HCT116 (cell line): Measurements from ENCODE around the gene DCDC2. TPM values are rescaled to one million over a fixed set of nuclear protein-coding genes. Genes with fewer than 3 reads are reported as not detected.

ENCODE experiments used
- ATAC-seq: fragments of 200-7000 bp; cut with Tn5 transposase; 2 replicates; pipeline ENCODE4 v1.9.1; 2020; ENCODE audit warnings: mild to moderate bottlenecking, moderate library complexity
- BruUV-seq: library from RNA; stranded (reverse); fragments of 400-500 nt; replicated peaks from 2 replicates; lab custom pipeline; 2021; lab: Mats Ljungman, UMichigan
- CTCF ChIA-PET: fragments of 300-600 bp; sonication (Branson Sonifier 250); formaldehyde crosslinking; loops from one replicate; lab custom pipeline; 2021; ENCODE audit warnings: antibody characterized with exemption; lab: Charles Lee
- POLR2A ChIA-PET: fragments of 300-600, 350-600 bp; sonication (Branson Sonifier 250); formaldehyde crosslinking; loops from one replicate; lab custom pipeline; 2021; ENCODE audit warnings: antibody characterized with exemption; lab: Charles Lee
- RAD21 ChIA-PET, 2 experiments: fragments of 300-600 bp; sonication (Branson Sonifier 250); formaldehyde crosslinking; loops; one replicate each; lab custom pipeline; 2023; ENCODE audit warnings: low total read pairs in 2 of 2; ENCODE audit not compliant: uncharacterized antibody in 2 of 2, unreplicated experiment in 2 of 2, low non-redundant PET in 1 of 2; lab: Charles Lee
- DNase-seq: peaks from one replicate; pipeline ENCODE4 v3.0.0-alpha.2; 2010; ENCODE audit warnings: low read depth, low spot score
- H2AFZ ChIP-seq: fragments of 200-600 bp; shearing (Covaris generic), sonication (generic); 2 replicates; pipeline ENCODE4 v1.6.1; 2017; ENCODE audit warnings: low read depth, mixed run types, mixed read lengths, antibody characterized with exemption, low read length; ENCODE audit not compliant: poor library complexity, severe bottlenecking
- H3K27ac ChIP-seq: 2 replicates; pipeline ENCODE4 v1.5.1; 2012; ENCODE audit warnings: low read depth, low read length
- H3K27me3 ChIP-seq: fragments of 200-600 bp; sonication (generic); 2 replicates; pipeline ENCODE4 v1.6.1; 2016; ENCODE audit warnings: mixed run types, low read length, mixed read lengths; ENCODE audit not compliant: insufficient read depth
- H3K36me3 ChIP-seq, 2 experiments: fragments of 200-500 bp in 1 of 2; fragments of 200-600 bp in 1 of 2; sonication (Bioruptor generic) in 1 of 2; sonication (generic) in 1 of 2; 2 replicates each; pipeline versions ENCODE4 v1.5.1 to v1.6.1; 2014 to 2016; ENCODE audit warnings: low read length in 2 of 2, inconsistent platforms in 1 of 2, mixed read lengths in 1 of 2, mixed run types in 1 of 2; ENCODE audit not compliant: insufficient read depth in 2 of 2, control insufficient read depth in 1 of 2
- H3K4me1 ChIP-seq, 2 experiments: fragments of 200-600 bp in 1 of 2; sonication (generic) in 1 of 2; 2 replicates each; pipeline versions ENCODE4 v1.5.1 to v1.6.1; 2012 to 2017; ENCODE audit warnings: low read length in 2 of 2, inconsistent platforms in 1 of 2, mild to moderate bottlenecking in 1 of 2, mixed read lengths in 1 of 2, mixed run types in 1 of 2, moderate library complexity in 1 of 2; ENCODE audit not compliant: insufficient read depth in 2 of 2, control insufficient read depth in 1 of 2
- H3K4me2 ChIP-seq: fragments of 200-600 bp; sonication (generic); 2 replicates; pipeline ENCODE4 v1.6.1; 2017; ENCODE audit warnings: mixed run types, low read length, mixed read lengths
- H3K4me3 ChIP-seq, 2 experiments: fragments of 200-600 bp in 1 of 2; sonication (generic) in 1 of 2; replicated peaks in 1 of 2; 2 replicates each; pipeline ENCODE4 v1.5.1; 2011 to 2016; ENCODE audit warnings: low read length in 2 of 2, control low read depth in 1 of 2, low read depth in 1 of 2, mild to moderate bottlenecking in 1 of 2, mixed read lengths in 1 of 2, mixed run types in 1 of 2
- H3K79me2 ChIP-seq: fragments of 200-600 bp; sonication (generic); 2 replicates; pipeline ENCODE4 v1.6.1; 2017; ENCODE audit warnings: mild to moderate bottlenecking, mixed run types, low read length, moderate library complexity, mixed read lengths; ENCODE audit not compliant: insufficient read depth
- H3K9ac ChIP-seq: fragments of 200-600 bp; sonication (generic); 2 replicates; pipeline ENCODE4 v1.6.1; 2016; ENCODE audit warnings: low read length, mixed read lengths
- H3K9me2 ChIP-seq: fragments of 200-600 bp; sonication (generic), shearing (Covaris generic); 2 replicates; pipeline ENCODE4 v1.6.1; 2017; ENCODE audit warnings: mixed run types, mild to moderate bottlenecking, moderate library complexity; ENCODE audit not compliant: insufficient read depth
- H3K9me3 ChIP-seq, 2 experiments: fragments of 200-500 bp in 1 of 2; fragments of 200-600 bp in 1 of 2; sonication (Bioruptor generic) in 1 of 2; sonication (generic) in 1 of 2; 2 replicates each; pipeline ENCODE4 v1.6.1; 2014 to 2017; ENCODE audit warnings: low read length in 2 of 2, mixed read lengths in 2 of 2, inconsistent platforms in 1 of 2, low read depth in 1 of 2, mild to moderate bottlenecking in 1 of 2, mixed run types in 1 of 2, moderate library complexity in 1 of 2; ENCODE audit not compliant: control insufficient read depth in 1 of 2, insufficient read depth in 1 of 2
- H4K20me1 ChIP-seq: fragments of 200-600 bp; sonication (generic), shearing (Covaris generic); 2 replicates; pipeline ENCODE4 v1.6.1; 2017; ENCODE audit warnings: mixed run types, mild to moderate bottlenecking, moderate library complexity; ENCODE audit not compliant: insufficient read depth
- ATF3 ChIP-seq: IDR thresholded peaks from 2 replicates; pipeline ENCODE4 v1.6.1; 2012
- CBX3 ChIP-seq: IDR thresholded peaks from 2 replicates; pipeline ENCODE4 v1.6.1; 2012; ENCODE audit warnings: low read depth
- EGR1 ChIP-seq: IDR thresholded peaks from 2 replicates; pipeline ENCODE4 v1.6.1; 2012; ENCODE audit warnings: low read depth
- ELF1 ChIP-seq: IDR thresholded peaks from 2 replicates; pipeline ENCODE4 v1.6.1; 2012; ENCODE audit warnings: low read depth, borderline replicate concordance
- FOSL1 ChIP-seq: IDR thresholded peaks from 2 replicates; pipeline ENCODE4 v1.6.1; 2012; ENCODE audit warnings: low read depth
- POLR2AphosphoS5 ChIP-seq: IDR thresholded peaks from 2 replicates; pipeline ENCODE4 v1.6.1; 2011; ENCODE audit warnings: mild to moderate bottlenecking, low read depth, low read length, moderate library complexity
- REST ChIP-seq: IDR thresholded peaks from 2 replicates; pipeline ENCODE4 v1.6.1; 2012; ENCODE audit warnings: low read depth
- TCF7L2 ChIP-seq: IDR thresholded peaks from 2 replicates; pipeline ENCODE4 v1.7.0; 2011; ENCODE audit warnings: borderline replicate concordance, inconsistent platforms; ENCODE audit not compliant: insufficient read depth, insufficient read length; ENCODE audit errors: extremely low read depth
- ZBTB33 ChIP-seq: IDR thresholded peaks from 2 replicates; pipeline ENCODE4 v1.6.1; 2011; ENCODE audit warnings: mild to moderate bottlenecking, low read length, moderate library complexity; ENCODE audit not compliant: insufficient replicate concordance; ENCODE audit errors: extremely low read depth
- ZNF274 ChIP-seq: fragments of 200-500 bp; sonication (Bioruptor generic); IDR thresholded peaks from 2 replicates; pipeline ENCODE4 v1.6.1; 2014; ENCODE audit warnings: mild to moderate bottlenecking, low read depth, low read length, inconsistent platforms
- intact Hi-C: fragments of 100-400 bp; cut with micrococcal nuclease; formaldehyde crosslinking; loops from 2 replicates; pipeline ENCODE4 v1.10.0; 2022
- total RNA-seq: library from RNA; stranded (reverse); gene quantifications from one replicate; pipeline ENCODE4 v1.2.1, GENCODE V29; 2021; ENCODE audit not compliant: unreplicated experiment

DCDC2 gene
- total RNA-seq, 1 experiment from 2014 or later = 0.17 TPM

GRCh38 chr6:24405262-24405661, 47.4 kb upstream of the DCDC2 start:
- POLR2A ChIA-PET = no interaction called here
- Histone ChIP-seq H3K79me2 (peaks cover 79% of the 10 kb centered on the region), H4K20me1 (no peaks in the 10 kb centered on the region; the same call in 1 of the 2 replicates), H2AFZ (no peak overlapping the region), H3K27me3 (no peaks in the 10 kb centered on the region), H3K9me2 (no peaks in the 10 kb centered on the region), H3K27ac (no peak overlapping the region), H3K9me3 (no peaks in the 10 kb centered on the region), H3K4me2 (0 out of 2 replicates have a peak overlapping the region, but pooled peaks have one; percentile 2), H3K9ac (no peak overlapping the region), H3K4me1 (peaks cover 2 to 20% of the 10 kb centered on the region in 2 experiments; a peak in 3 of 4 replicates), H3K4me3 (no peak overlapping the region), H3K36me3 (peaks cover 25 to 29% of the 10 kb centered on the region in 2 experiments)
- intact Hi-C loops = loop anchor here (10.0 kb wide), 1 partner anchor 370 kb away; the partner anchor contains the start of gene GMNN
- BruUV-seq = no TSS peak
- TF ChIP-seq TCF7L2 (no peak), CBX3 (no peak), ZBTB33 (no peak), FOSL1 (no peak), ELF1 (no peak), POLR2AphosphoS5 (no peak), REST (no peak), ATF3 (no peak), ZNF274 (no peak), EGR1 (no peak)
- CTCF ChIA-PET = no interaction called here
- DNase-seq (no peak), ATAC-seq (no peak)
- RAD21 ChIA-PET = no interaction called here
